A673 (cell line): ENCODE results near the gene PRDM1. TPM values are rescaled to one million over a fixed set of nuclear protein-coding genes. Genes with fewer than 3 reads are reported as not detected.

Experiments
- BruUV-seq: library from RNA; stranded (reverse); fragments of 400-500 nt; replicated peaks from 2 replicates; lab custom pipeline; 2021; lab: Mats Ljungman, UMichigan
- CTCF ChIA-PET: fragments of 300-600 bp; sonication (Branson Sonifier 250); formaldehyde crosslinking; loops from one replicate; lab custom pipeline; 2022; ENCODE audit warnings: antibody characterized with exemption; lab: Charles Lee
- POLR2A ChIA-PET: fragments of 300-600 bp; sonication (Branson Sonifier 250); formaldehyde crosslinking; loops from one replicate; lab custom pipeline; 2022; ENCODE audit warnings: antibody characterized with exemption; ENCODE audit not compliant: low non-redundant PET; lab: Charles Lee
- DNase-seq: peaks from one replicate; pipeline ENCODE4 v3.0.0-alpha.2; 2015; ENCODE audit warnings: low spot score
- H3K27ac ChIP-seq: fragments of 200-600 bp; sonication (generic); 2 replicates; pipeline ENCODE4 v1.5.1; 2016; ENCODE audit warnings: mixed run types, low read depth, mild to moderate bottlenecking, mixed read lengths, antibody characterized with exemption, low read length; ENCODE audit not compliant: poor library complexity, severe bottlenecking
- H3K27me3 ChIP-seq: fragments of 200-600 bp; sonication (generic); replicated peaks from 2 replicates; pipeline ENCODE4 v1.6.1; 2017; ENCODE audit warnings: mixed run types, low read depth, mild to moderate bottlenecking, mixed read lengths, antibody characterized with exemption, low read length; ENCODE audit not compliant: insufficient read depth, poor library complexity
- H3K36me3 ChIP-seq: fragments of 200-600 bp; sonication (generic); 2 replicates; pipeline ENCODE4 v1.6.1; 2016; ENCODE audit warnings: mixed run types, mild to moderate bottlenecking, mixed read lengths, antibody characterized with exemption, low read length; ENCODE audit not compliant: insufficient read depth, poor library complexity, severe bottlenecking
- H3K4me1 ChIP-seq: fragments of 200-600 bp; sonication (generic); 2 replicates; pipeline ENCODE4 v1.6.1; 2017; ENCODE audit warnings: mixed run types, mild to moderate bottlenecking, mixed read lengths, antibody characterized with exemption, low read length; ENCODE audit not compliant: insufficient read depth, poor library complexity, severe bottlenecking
- H3K4me3 ChIP-seq: fragments of 200-600 bp; sonication (generic); 2 replicates; pipeline ENCODE4 v1.5.1; 2016; ENCODE audit warnings: low read depth, mixed run types, mild to moderate bottlenecking, mixed read lengths, low read length; ENCODE audit not compliant: poor library complexity, severe bottlenecking
- H3K9me3 ChIP-seq: fragments of 200-600 bp; sonication (generic); 2 replicates; pipeline ENCODE4 v1.6.1; 2016; ENCODE audit warnings: mixed run types, low read depth, mild to moderate bottlenecking, mixed read lengths, antibody characterized with exemption, low read length; ENCODE audit not compliant: poor library complexity, severe bottlenecking
- EZH2 ChIP-seq: fragments of 200-600 bp; sonication (generic); IDR thresholded peaks from 2 replicates; pipeline ENCODE4 v1.6.1; 2017; ENCODE audit warnings: borderline replicate concordance, low read depth, mild to moderate bottlenecking, mixed read lengths, antibody characterized with exemption, low read length; ENCODE audit not compliant: poor library complexity, severe bottlenecking
- intact Hi-C: fragments of 100-400 bp; cut with micrococcal nuclease; formaldehyde crosslinking; loops from one replicate; pipeline ENCODE4 v1.10.0; 2022; ENCODE audit not compliant: unreplicated experiment
- total RNA-seq: library from RNA; stranded (reverse); gene quantifications from 2 replicates; pipeline ENCODE4 v1.2.3, GENCODE V29; 2021
- TF ChIP-seq, protein P1 (sequence below): fragments of 300-800, 200-600 bp; sonication (generic); conservative IDR thresholded peaks from 2 replicates; pipeline ENCODE4 v1.5.1; 2017; ENCODE audit warnings: low read depth, mild to moderate bottlenecking, antibody characterized with exemption, low read length, moderate library complexity, mixed read lengths

PRDM1 gene
- total RNA-seq, 1 experiment from 2014 or later, result not detected

- DNase-seq, result no peak
- POLR2A ChIA-PET, result no interaction called here
- BruUV-seq, result no TSS peak
- Histone ChIP-seq H3K27ac (no peak overlapping the region), H3K27me3 (peaks cover 15% of the 10 kb centered on the region), H3K4me1 (peaks cover 14% of the 10 kb centered on the region), H3K9me3 (no peaks in the 10 kb centered on the region), H3K4me3 (no peak overlapping the region), H3K36me3 (no peaks in the 10 kb centered on the region)
- CTCF ChIA-PET, result interaction anchor here (0.6 kb wide), 1 partner anchor 144 kb away, joined by 3 read pairs; no protein-coding TSS in a partner anchor
- intact Hi-C loops, result loop anchor here (5.0 to 10.0 kb wide), 2 partner anchors 221 to 351 kb away; no protein-coding TSS in a partner anchor
- no peak for TF ChIP-seq EZH2
- TF ChIP-seq, protein P1, sequence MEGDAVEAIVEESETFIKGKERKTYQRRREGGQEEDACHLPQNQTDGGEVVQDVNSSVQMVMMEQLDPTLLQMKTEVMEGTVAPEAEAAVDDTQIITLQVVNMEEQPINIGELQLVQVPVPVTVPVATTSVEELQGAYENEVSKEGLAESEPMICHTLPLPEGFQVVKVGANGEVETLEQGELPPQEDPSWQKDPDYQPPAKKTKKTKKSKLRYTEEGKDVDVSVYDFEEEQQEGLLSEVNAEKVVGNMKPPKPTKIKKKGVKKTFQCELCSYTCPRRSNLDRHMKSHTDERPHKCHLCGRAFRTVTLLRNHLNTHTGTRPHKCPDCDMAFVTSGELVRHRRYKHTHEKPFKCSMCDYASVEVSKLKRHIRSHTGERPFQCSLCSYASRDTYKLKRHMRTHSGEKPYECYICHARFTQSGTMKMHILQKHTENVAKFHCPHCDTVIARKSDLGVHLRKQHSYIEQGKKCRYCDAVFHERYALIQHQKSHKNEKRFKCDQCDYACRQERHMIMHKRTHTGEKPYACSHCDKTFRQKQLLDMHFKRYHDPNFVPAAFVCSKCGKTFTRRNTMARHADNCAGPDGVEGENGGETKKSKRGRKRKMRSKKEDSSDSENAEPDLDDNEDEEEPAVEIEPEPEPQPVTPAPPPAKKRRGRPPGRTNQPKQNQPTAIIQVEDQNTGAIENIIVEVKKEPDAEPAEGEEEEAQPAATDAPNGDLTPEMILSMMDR, result no peak
These were observed 2.5 kb upstream of the PRDM1 start for GRCh38 chr6:106083618-106084017.

DNA sequence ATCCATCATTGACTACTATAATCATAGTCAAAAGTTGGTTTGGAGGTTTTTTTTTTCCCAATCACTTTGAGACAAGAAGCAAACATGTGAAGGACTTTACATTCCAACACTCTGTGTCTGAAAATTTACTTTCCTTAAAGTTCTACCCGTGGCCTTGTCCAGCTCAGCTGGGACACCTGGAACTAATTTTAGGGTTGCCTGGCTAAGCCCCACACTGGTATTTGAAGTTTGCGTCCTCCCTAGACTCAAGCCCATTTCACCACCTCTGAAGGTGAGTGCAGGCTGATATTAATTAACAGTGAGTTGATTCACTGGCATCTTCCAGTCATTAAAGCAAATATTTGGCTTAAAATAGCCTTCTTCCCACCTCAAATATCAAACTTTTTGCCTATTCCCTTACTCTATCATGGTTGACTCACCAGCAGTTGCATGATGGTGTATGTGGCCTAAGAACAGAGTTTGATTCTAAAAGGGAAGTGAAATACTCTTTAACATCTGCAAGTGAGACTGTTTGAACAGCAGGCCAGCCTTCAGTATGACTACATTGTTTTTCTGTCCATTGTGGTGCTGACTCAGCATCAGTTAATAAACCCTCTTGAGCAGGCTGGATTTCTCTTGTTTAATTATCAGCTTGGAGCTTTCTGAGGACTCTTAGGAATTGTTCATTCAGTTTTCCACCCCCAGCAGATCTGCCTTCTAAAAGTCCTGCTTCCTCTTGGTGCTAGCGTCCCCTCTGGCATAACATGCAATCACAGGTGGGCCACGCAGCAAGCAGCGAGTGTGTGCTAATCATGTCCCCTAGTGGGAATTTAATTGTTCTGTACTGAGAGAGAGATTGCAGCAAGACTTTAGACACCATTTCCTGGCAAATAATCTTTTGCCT is 1.8 kb upstream of the PRDM1 start:
- Histone ChIP-seq H3K4me1 (peaks cover 14% of the 10 kb centered on the region), H3K4me3 (no peak overlapping the region), H3K36me3 (no peaks in the 10 kb centered on the region), H3K27me3 (peaks cover 15% of the 10 kb centered on the region), H3K27ac (no peak overlapping the region), H3K9me3 (no peaks in the 10 kb centered on the region)
- intact Hi-C loops, result loop anchor here (5.0 to 10.0 kb wide), 2 partner anchors 220 to 352 kb away; no protein-coding TSS in a partner anchor
- BruUV-seq, result no TSS peak
- POLR2A ChIA-PET, result no interaction called here
- DNase-seq, result peak; percentile 71
- CTCF ChIA-PET, result interaction anchor here (0.6 kb wide), 1 partner anchor 143 kb away, joined by 3 read pairs; no protein-coding TSS in a partner anchor
- TF ChIP-seq EZH2, result no peak
- TF ChIP-seq, protein P1, result peak; percentile 73

DNA sequence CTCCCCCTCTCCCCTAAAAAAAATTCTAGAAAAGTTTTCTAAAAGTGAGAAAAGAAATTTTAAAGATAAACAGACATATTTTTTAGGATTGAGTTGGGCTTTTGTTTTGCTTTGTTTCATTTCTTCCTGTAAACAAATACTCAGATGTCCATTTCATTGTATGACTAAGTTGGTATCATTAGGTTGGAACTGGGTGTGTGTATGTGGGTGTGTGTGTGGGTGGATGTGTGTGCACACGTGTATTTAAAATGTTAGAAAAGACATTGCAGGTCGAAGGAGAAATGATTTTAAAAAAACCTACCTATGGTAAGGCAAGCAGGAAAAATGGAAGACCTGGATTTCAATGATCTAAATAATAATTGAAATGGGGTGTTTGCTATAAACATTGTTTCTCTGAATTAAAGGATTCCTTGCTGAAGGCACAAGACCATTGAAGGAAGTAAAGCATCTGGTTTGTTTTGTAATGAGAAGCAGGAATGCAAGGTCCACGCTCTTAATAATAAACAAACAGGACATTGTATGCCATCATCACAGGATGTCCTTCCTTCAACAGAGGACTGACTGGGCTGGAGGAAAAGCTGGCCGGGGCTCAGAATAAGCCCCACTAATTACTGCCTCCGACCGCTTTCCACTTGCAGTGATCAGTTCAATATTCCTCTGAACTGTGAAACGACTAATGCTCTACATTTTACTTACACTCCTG is 996 bp upstream of the PRDM1 start:
- Histone ChIP-seq H3K4me1 (peaks cover 14% of the 10 kb centered on the region), H3K27ac (no peak overlapping the region), H3K4me3 (peak overlapping the region; percentile 49), H3K36me3 (no peaks in the 10 kb centered on the region), H3K9me3 (no peaks in the 10 kb centered on the region), H3K27me3 (peaks cover 15% of the 10 kb centered on the region)
- POLR2A ChIA-PET, result no interaction called here
- intact Hi-C loops, result loop anchor here (5.0 to 10.0 kb wide), 2 partner anchors 220 to 353 kb away; no protein-coding TSS in a partner anchor
- BruUV-seq, result no TSS peak
- CTCF ChIA-PET, result no interaction called here
- no peak for DNase-seq
- TF ChIP-seq, protein P1, result no peak
- TF ChIP-seq EZH2, result no peak
